GM21786 (cell line): ENCODE measurements around the gene ACAD9.
"Not testable (repeated sequence)": the region's sequence is repeated elsewhere in the genome, so short reads cannot be mapped to it uniquely, and the experiment has no call there.

Source experiments
- ATAC-seq: cut with Tn5 transposase; IDR thresholded peaks from one replicate; pipeline ENCODE4 v1.9.1; 2021; ENCODE audit not compliant: unreplicated experiment

The ACAD9 gene

DNA sequence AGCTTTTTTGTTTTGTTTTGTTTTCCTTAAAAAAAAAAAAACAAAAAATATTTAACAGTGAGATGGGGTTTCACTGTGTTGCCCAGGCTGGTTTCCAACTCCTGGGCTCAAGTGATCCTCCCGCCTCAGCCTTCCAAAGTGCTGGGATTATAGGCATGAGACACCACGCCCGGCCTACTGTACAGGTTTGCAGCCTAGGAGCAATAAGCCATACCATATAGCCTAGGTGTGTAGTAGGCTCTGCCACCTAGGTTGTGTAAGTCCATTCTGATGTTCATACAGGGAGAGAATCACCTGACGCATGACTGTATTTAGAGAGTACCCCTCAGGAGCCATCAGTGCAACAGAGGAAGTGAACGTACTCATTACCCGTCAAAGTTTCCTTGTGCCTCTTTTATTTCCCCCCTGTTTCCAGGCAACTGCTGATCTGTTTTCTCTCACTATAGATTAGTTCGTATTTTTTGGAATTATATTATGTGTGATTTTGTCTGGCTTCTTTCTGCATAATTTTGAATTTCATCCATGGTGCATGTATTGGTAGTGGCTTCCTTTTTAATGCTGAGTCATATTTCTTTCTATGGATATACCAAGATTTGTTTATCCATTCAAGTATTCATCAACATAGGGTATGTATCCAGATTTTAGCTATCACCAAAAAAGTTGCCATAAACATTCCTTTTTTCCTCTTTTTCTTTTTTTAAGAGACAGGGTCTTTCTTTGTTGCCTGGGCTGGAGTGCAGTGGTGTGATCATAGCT, 9.9 kb downstream of the ACAD9 start:
- ATAC-seq = no peak

DNA sequence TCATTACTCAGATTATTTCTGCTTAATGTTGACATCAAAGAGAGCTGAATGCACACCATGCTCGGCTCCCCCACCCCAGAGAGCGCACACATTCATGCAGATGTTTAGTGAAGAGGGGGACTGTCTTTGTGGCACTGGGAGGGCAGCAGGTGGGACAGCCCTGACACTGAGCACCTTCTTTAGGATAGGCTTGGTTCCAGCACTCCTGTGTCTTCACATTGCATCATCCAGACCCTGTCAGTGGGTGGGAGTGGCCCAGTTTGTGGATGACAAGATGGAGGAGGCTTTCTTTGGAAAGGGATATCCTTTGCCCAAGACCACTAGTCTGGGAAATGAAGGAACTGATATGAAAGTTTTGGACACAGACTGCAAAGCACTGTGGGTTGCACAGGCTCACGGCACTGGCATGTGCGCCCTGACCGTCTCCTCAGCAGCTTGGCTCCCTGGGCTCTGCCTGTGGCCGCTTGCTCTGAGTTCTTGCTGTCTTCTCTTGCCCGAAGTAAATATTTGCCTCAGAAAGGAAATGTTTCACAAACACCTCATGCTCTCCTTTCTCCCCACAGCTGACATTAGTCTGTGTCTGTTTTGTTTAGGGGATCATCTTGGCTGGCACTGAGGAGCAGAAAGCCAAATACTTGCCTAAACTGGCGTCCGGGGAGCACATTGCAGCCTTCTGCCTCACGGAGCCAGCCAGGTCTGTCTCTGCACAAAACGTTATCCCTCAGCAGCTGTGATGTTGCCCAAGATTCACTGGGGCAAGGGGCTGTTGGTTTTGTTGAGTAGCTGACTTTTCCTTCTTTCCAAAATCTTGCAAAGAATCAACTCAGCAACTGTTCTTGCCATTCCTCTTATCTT, 16.6 kb downstream of the ACAD9 start:
- no peak for ATAC-seq

DNA sequence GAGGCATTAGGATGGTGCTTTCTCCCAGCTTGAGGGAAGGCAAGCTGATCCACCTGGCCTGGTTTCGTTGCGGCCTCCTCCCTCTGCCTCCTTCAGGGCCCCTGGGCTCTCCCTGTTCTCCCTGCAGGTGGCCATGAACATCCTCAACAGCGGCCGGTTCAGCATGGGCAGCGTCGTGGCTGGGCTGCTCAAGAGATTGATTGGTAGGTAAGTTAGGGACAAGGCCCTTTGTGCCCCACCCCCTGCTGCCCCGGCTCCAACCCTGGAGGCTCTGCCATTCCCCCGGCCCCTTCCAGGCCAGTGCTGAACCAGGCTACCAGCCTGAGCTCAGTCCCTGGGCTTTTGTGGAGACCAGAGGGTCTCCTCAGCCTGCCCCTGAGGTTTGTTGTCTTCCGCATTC, 23.0 kb downstream of the ACAD9 start:
- ATAC-seq = no peak

DNA sequence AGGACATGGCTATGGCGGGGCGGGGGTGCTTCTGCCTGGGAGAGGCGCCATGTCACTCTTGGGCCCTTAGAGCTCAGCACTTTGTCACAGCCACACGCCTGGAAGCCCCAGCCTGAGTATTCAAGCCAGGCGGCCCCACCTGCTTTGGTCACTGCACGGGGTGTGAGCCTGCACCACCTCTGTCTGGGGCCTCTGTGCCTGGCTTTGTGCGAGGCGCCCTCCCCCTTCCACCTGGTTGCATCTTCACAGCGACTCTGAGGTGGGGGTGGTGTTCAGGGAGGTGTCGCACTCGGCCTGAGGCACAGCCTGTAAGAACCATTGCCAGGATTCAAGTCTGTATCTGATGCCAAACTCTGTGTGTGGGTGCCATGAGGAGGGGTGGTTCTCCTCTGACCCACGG, 24.1 kb downstream of the ACAD9 start:
- ATAC-seq = no peak

DNA sequence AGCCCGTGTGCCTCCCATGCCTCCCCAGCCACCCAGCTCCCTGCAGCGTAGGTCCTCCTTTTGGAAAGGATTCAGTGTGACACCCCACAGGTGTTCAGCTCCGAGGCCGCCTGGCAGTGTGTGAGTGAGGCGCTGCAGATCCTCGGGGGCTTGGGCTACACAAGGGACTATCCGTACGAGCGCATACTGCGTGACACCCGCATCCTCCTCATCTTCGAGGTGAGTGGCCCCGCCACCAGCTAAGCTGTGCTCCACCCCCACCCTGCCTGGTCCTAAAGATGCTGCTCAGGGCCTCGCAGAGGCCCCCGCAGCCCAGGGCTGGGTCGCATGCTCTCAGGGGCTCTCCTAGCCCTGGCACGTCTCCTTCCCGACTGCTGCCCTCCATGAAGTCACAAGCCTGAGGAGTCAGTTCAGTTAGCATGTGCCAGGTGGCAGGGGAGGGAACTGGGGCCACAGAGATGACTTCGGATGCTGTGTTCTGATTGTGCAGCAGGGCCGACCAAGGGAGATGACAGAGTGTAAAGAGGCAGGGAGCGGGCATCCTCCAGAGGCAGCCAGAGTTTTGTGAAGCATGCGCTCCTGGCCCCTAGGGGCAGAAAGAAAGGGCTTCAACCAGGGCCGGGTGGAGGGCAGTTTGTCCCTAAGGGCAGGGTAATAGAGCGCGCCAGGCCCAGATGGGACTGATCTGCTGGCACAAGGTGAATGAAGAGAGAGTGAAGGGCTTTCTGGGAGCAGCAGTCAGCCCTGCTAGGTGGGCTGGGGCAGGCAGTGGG, 26.8 kb downstream of the ACAD9 start:
- no peak for ATAC-seq

DNA sequence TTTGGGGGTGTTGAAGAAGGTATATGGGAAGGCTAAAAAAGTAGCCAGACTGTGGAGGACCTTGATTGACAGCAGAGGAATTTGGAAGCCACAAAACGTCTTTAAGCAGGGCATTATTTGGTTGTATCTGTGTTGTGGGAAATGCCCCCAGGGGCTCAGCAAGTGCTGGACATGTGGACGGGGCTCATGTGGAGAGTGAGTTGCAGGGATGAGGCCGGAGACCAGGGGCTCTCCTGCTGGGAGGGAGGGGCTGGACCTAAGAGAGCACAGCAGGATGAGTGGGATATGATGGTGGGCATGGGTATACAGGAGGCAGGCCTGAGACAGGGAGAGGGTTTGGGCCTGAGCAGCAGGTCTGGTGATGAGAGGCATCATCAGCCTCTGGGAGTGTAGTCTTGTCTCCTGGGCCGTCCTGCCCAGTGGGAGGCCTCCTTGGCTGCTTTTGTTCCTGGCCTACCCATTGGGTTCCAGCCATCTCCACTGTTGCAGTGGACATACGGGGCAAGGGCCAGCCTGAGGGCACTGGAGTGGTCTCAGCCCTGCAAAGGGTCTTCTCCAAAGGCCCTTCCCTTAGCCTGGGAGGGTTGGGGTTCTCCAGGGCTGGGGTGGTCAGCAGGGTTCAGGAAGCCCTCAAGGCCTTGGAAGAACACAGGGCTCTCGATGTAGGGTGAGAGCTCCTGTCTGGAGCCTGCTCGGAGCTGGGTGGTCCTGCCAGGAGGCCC, 27.5 kb downstream of the ACAD9 start:
- ATAC-seq = no peak

DNA sequence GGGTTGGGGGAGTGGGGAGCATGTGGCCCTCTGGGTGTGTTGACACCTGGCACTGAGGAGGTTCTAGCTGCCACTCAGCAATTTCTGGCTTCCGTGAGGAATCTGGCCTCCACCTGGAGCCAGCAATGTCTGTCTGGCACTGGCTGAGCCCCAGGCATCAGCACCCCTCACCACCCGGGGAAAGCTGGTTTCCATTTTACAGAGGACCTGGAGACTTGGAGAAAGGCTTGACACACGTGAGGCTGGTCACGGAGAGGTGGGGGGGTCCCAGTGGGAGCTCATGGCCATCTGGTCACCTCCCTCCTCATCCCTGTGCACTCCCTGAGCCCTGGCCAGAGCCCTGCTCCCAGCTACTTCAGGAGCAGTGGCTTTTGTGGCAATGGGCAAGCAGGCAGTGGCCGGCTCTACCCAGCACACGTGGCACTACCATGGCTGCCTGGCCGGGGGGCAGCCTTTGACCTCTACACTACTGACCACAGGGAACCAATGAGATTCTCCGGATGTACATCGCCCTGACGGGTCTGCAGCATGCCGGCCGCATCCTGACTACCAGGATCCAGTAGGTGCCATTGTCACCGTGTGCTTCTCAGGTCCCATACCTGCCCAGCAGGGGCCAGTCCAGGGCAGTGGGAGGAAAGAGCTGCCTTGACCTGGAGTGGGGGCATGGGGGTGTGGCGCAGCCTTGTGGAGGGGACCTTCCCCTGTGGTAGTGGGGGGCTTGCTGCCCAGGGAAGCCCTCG, 28.5 kb downstream of the ACAD9 start:
- no peak for ATAC-seq

DNA sequence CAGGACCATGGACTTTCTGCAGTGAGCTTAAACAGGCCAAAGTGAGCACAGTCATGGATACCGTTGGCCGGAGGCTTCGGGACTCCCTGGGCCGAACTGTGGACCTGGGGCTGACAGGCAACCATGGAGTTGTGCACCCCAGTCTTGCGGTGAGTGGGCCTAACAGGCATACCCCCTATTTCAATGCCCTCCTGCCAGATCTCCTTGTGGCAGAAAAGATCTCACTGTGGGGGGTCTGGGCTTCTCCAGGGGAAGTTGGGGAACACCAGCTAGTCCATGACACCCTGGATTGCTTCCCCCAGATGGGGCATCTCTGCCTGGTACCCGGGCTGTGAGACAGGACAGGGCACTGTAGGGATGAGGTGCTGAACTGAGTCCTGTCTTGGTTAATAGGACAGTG, 29.5 kb downstream of the ACAD9 start:
- ATAC-seq = no peak

DNA sequence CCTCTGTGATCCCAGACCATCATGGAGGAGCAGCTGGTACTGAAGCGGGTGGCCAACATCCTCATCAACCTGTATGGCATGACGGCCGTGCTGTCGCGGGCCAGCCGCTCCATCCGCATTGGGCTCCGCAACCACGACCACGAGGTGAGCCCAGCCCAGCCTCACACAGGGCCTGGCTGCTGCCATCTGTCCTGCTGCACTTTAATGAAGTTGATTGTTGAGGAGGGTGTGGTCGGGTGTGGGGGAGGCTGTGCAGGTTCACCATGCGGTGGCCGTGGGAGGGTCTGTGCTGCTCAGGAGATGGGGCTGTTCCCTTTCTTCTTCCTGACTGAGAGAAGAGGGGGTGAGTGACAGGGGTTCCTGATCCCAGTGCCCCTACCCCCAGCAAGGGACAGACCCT, 30.6 kb downstream of the ACAD9 start:
- no peak for ATAC-seq

DNA sequence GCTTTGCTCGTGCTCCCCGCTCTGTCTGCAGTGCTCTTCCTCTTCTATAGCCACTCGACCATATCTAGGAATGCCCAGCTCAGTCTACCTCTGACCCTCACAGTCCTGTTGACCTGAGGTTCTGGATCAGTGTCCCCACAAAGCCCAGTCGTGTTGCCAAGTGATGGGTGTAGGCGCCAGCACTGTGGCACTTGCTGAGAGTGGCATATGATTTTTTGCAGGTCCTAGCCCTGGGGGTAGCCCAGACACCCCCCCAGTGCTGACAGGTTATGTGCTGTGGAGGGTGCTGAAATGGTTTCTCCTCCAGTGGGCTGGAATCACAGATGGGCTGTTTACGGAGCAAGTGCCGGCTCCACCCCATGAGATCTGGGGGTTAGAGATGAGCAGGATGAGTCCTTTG, 32.5 kb downstream of the ACAD9 start:
- no peak for ATAC-seq

DNA sequence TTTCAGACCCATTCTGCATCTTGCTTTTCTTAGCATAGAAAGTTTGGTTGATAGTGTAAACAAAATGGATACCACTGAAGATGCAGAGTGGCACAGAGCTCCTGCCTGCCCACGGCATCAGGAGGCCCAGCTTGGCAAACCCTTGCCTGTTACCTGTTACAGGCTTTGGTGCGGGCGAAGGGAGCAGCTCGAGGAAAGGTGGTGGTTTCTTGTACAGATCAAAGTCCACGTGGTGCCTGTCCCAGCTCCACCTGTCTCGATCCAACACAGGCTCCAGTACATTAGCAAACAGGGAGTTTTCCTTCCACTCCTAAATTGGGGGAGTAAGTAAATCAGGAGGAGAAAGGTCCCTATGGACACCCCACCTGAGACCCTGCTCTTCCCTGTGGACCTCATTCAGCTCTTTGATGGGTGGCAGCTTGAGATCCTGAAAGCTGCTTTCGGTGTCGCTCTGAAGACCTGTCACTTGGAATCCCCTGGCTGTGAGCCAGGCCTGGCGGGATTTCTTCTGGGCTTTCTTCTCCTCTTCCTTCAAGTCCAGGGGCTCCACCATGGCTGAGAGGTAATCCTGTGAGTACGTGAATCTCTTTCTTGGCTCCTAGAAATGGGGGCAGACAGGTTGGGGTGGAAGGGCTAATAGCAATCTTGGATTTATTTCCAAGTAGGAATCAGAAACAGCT, 35.7 kb downstream of the ACAD9 start:
- no peak for ATAC-seq

DNA sequence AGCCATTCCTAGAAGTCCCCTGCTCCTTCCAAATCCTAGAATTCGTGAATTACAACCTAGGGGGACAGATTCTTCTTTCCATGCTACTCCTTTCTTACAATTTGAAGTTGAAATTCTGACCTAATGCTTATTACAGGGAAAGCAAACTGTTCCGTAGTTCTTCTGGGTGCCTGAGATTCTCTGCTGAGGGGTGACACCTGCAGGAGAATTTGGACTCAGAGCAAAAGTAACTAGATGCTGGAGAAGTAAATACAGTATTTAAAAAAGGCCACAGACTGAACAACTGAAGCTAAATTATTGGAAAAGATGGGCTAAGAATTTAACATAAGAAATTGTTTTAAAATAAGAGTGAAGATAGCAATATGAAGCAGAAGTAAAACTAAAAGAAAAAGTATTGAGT, 37.9 kb downstream of the ACAD9 start:
- ATAC-seq = no peak

DNA sequence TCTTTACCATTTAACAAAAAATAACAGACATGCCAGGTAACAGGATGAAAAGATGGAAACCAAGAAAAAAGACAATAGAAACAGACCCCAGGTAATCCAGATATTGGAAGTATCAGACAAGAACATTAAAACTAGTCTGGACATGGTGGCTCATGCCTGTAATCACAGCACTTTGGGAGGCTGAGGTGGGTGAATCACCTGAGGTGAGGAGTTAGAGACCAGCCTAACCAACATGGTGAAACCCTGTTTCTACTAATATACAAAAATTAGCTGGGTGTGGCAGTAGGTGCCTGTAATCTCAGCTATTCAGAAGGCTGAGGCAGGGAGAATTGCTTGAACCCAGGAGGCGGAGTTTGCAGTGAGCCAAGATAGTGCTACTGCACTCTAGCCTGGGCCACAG, 40.6 kb downstream of the ACAD9 start:
- ATAC-seq = no peak

DNA sequence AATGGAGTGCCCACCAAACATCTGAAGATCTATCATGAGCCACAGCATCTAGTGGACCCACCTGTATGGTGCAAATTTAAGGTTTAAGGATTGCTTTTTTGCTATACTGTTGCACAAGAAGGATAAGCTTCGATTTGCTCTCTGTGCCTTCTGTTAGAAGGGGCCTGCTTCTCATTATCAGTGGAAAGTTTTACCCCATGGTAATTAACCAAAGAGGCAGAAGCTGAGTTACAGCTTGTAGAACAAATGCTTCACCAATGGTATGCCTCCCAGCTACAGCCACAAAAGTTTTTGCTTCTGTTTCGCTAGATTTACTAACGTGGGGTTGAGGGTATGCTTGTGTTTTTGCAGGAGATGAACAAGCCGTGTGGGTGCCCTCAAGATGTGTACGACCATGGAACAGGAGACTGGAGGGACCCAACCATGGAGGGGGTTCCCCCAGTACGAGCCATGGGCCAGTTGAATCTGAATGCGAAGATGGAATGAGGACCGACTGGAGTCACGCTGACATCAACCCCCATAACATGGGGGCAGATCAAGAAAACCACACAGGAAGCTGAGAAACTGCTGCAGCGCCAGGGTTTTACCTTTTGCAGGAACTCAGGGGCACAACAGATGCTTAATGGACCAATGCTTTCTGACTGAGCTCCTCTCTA, 43.5 kb downstream of the ACAD9 start:
- ATAC-seq = no peak

DNA sequence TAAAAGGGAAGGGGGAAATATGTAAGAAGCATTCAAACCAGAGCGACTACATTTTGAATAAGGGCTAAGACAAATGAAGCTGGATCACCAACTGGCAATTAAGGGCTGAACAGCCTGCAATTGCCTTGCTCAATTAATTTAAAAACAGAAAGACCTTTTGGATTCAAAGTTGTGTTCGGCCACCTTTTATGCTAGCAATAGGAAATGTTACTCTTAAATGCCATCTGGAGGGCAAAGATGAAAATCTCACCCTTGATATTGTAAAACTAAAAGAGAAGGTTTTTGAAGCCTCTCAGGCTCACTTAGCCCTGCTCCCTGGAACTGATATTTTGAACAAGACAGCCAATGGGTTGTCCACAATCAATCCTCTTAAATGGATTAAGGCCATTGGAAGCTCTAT, 44.2 kb downstream of the ACAD9 start:
- no peak for ATAC-seq

DNA sequence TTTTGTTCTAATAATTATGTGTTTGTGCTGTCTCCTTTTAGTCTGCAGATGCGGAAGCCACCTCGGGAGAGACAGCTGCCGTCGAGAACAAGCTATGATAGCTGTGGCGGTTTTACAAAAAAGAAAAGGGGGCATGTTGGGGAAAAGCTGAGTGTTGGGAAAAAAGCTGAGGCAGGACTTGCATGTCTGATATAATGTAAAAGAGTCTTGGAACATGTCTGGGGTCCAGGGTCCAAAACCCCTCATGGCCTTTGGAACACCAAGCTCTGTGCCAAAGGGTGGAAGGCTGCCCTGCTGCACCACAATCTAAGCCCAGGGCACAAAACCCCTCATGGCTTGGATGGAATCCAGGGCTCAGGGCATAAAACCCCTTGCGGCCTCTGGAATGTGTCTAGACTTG, 44.6 kb downstream of the ACAD9 start:
- ATAC-seq = not testable (repeated sequence)

DNA sequence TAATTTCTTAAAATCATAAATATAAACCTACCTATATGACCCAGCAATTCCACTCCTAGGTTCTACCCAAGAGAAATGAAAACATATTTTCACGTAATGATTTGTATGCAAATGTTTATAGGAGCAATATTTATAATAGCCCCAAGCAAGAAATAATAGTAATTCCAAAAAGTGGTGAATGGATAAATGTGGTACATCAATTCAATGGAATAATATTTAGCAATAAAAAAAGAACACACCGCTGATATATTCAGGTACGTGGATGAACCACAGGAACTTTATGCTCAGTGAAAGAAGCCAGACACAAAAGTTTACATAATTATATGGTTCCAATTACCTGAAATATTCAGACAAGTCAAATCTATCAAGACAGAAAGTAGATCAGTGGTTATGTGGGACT, 49.9 kb downstream of the ACAD9 start:
- ATAC-seq = no peak

DNA sequence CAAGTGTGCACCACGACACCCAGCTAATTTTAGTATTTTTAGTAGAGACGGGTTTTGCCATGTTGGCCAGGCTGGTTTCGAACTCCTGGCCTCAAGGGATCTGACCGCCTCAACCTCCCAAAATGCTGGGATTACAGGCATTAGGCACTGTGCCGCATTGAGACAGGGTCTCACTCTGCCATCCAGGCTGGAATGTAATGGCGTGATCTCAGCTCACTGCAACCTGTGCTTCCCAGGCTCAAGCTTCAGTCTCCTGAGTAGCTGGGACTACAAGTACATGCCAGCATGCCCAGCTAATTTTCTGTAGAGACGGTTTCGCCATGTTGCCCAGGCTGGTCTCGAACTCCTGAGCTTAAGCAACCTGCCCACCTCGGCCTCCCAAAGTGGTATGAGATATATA, 51.6 kb downstream of the ACAD9 start:
- no peak for ATAC-seq

DNA sequence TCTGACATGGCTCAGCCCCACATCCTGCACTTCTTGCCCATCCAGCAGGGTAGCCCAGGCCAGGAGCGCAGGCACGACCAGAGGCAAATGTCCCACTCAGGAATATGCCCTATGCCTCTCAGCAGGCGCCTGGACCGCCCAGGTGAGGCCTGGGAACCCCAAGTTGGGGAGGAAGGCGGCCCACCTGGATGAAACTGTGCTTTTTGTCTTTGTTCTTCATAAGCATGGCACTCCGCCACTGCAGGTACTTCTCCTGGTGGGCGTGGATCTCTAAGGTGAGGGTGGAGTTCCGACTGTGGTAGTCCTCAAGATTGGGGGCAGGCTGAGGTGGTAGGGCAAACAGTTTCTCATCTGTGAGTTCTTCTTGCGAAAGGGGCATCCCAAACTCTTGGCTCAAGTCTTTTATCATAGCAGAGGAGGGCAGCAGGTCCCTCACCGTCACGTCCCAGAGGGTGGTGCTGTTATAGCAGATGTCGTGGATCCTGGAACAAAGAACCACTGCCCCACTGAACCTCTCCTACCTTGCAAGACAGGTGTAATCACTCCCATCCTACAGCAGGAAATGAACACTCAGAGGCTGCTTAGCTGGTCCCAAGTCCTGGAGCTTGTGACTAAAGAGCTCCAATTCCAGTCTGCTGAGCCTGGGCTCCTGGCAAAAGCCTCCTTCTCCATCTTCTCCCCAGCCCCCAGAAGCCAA, 53.2 kb downstream of the ACAD9 start:
- ATAC-seq = no peak
